ENCODE measurements around the gene OR52K1. TPM values are rescaled to one million over a fixed set of nuclear protein-coding genes. Genes with fewer than 3 reads are reported as not detected.
"Not testable (repeated sequence)": the region's sequence is repeated elsewhere in the genome, so short reads cannot be mapped to it uniquely, and the experiment has no call there.

Gene OR52K1
- total RNA-seq, 1 donor from 2014 or later: not detected

GRCh38 chr11:4522339-4522738 is 39.9 kb downstream of the OR52K1 start:
- no peak overlapping the region for H3K4me3 Mint-ChIP-seq (ENCODE audit: unreplicated experiment)
- no peak overlapping the region for H3K27ac Mint-ChIP-seq (ENCODE audit: unreplicated experiment)
- no peak for DNase-seq (ENCODE audit: low spot score)
- no peaks in the 10 kb centered on the region for H3K4me1 Mint-ChIP-seq (ENCODE audit: unreplicated experiment)
- no peaks in the 10 kb centered on the region for H3K9me3 Mint-ChIP-seq (ENCODE audit: unreplicated experiment)
- no peaks in the 10 kb centered on the region for H3K36me3 Mint-ChIP-seq (ENCODE audit: low read depth, unreplicated experiment)
- TF ChIP-seq, protein P1, sequence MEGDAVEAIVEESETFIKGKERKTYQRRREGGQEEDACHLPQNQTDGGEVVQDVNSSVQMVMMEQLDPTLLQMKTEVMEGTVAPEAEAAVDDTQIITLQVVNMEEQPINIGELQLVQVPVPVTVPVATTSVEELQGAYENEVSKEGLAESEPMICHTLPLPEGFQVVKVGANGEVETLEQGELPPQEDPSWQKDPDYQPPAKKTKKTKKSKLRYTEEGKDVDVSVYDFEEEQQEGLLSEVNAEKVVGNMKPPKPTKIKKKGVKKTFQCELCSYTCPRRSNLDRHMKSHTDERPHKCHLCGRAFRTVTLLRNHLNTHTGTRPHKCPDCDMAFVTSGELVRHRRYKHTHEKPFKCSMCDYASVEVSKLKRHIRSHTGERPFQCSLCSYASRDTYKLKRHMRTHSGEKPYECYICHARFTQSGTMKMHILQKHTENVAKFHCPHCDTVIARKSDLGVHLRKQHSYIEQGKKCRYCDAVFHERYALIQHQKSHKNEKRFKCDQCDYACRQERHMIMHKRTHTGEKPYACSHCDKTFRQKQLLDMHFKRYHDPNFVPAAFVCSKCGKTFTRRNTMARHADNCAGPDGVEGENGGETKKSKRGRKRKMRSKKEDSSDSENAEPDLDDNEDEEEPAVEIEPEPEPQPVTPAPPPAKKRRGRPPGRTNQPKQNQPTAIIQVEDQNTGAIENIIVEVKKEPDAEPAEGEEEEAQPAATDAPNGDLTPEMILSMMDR (IDR thresholded peaks at IDR 0.05; ENCODE audit: unreplicated experiment): no peak
- no peaks in the 10 kb centered on the region for H3K27me3 Mint-ChIP-seq (ENCODE audit: unreplicated experiment)

DNA sequence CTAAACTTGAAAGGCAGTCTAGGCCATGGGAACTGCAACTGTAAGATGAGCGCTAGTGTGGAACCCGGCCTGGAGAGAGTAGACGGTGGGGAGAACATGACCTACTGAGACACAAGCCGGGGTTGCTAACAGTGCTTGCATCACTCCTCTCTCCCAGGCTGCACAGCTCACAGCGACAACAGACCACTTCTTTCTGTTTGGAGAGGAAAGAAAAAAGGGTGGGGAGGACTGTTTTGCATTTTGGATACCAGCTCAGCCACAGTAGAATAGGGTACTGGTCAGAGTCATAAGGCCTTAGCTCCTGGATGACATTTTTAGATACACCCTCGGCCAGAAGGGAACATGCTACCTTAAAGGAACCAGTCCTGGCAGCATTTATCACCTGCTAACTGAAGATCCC is 40.3 kb downstream of the OR52K1 start:
- DNase-seq (ENCODE audit: low spot score): no peak
- no peak overlapping the region for H3K27ac Mint-ChIP-seq (ENCODE audit: unreplicated experiment)

GRCh38 chr11:4523666-4524065 is 41.2 kb downstream of the OR52K1 start:
- H3K27me3 Mint-ChIP-seq (ENCODE audit: unreplicated experiment): no peaks in the 10 kb centered on the region
- no peaks in the 10 kb centered on the region for H3K4me1 Mint-ChIP-seq (ENCODE audit: unreplicated experiment)
- TF ChIP-seq, protein P1 (IDR thresholded peaks at IDR 0.05; ENCODE audit: unreplicated experiment): no peak
- no peaks in the 10 kb centered on the region for H3K9me3 Mint-ChIP-seq (ENCODE audit: unreplicated experiment)
- H3K4me3 Mint-ChIP-seq (ENCODE audit: unreplicated experiment): no peak overlapping the region
- DNase-seq (ENCODE audit: low spot score): no peak
- H3K36me3 Mint-ChIP-seq (ENCODE audit: low read depth, unreplicated experiment): no peaks in the 10 kb centered on the region
- no peak overlapping the region for H3K27ac Mint-ChIP-seq (ENCODE audit: unreplicated experiment)

More for the DNA sequence above, 40.3 kb downstream of the OR52K1 start:
- no peaks in the 10 kb centered on the region for H3K9me3 Mint-ChIP-seq (ENCODE audit: unreplicated experiment)
- no peaks in the 10 kb centered on the region for H3K36me3 Mint-ChIP-seq (ENCODE audit: low read depth, unreplicated experiment)
- no peaks in the 10 kb centered on the region for H3K27me3 Mint-ChIP-seq (ENCODE audit: unreplicated experiment)
- no peaks in the 10 kb centered on the region for H3K4me1 Mint-ChIP-seq (ENCODE audit: unreplicated experiment)
- TF ChIP-seq, protein P1 (IDR thresholded peaks at IDR 0.05; ENCODE audit: unreplicated experiment): no peak
- no peak overlapping the region for H3K4me3 Mint-ChIP-seq (ENCODE audit: unreplicated experiment)

DNA sequence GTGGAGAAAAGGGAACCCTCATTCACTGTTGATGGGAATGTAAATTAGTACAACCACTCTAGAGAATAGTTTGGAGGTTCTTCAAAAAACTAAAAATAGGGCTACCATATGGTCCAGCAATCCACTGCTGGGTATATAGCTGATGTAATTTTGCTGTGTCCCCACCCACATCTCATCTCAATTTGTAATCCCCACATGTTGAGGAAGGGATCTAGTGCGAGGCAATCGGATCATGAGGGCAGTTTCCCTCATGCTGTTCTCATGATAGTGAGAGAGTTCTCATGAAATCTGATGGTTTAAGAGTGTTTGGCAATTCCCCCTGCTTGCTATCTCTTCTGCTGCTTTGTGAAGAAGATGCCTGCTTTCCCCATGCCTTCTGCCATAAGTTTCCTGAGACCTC is 45.5 kb downstream of the OR52K1 start:
- Mint-ChIP-seq H3K27ac (ENCODE audit: unreplicated experiment) (no peak overlapping the region), H3K4me3 (ENCODE audit: unreplicated experiment) (no peak overlapping the region), H3K36me3 (ENCODE audit: low read depth, unreplicated experiment) (no peaks in the 10 kb centered on the region), H3K27me3 (ENCODE audit: unreplicated experiment) (no peaks in the 10 kb centered on the region), H3K9me3 (ENCODE audit: unreplicated experiment) (no peaks in the 10 kb centered on the region), H3K4me1 (ENCODE audit: unreplicated experiment) (no peaks in the 10 kb centered on the region)
- DNase-seq (ENCODE audit: low spot score): no peak
- TF ChIP-seq, protein P1 (IDR thresholded peaks at IDR 0.05; ENCODE audit: unreplicated experiment): no peak

- not testable (repeated sequence) for H3K4me3 Mint-ChIP-seq (ENCODE audit: unreplicated experiment); H3K36me3 Mint-ChIP-seq (ENCODE audit: low read depth, unreplicated experiment)
These were observed 49.2 kb downstream of the OR52K1 start for GRCh38 chr11:4531686-4532085.

More at GRCh38 chr11:4531686-4532085, 49.2 kb downstream of the OR52K1 start:
- not testable (repeated sequence) for H3K9me3 Mint-ChIP-seq (ENCODE audit: unreplicated experiment); DNase-seq (ENCODE audit: low spot score); H3K27me3 Mint-ChIP-seq (ENCODE audit: unreplicated experiment); H3K27ac Mint-ChIP-seq (ENCODE audit: unreplicated experiment); H3K4me1 Mint-ChIP-seq (ENCODE audit: unreplicated experiment)

Data from endothelial cell (in vitro differentiated cells).